Glomerular endothelial cell (primary cell): Measurements from ENCODE around the gene SRPX2. TPM values are rescaled to one million over a fixed set of nuclear protein-coding genes. Genes with fewer than 3 reads are reported as not detected.
A peak's percentile ranks its signal among the peaks of the same experiment; 100 is the strongest.

Experiments
- DNase-seq: peaks from one replicate; pipeline ENCODE4 v3.0.0-alpha.2; 2011; ENCODE audit warnings: low read depth, low spot score; ENCODE audit errors: extremely low read depth
- total RNA-seq: library from RNA; depleted of rRNA; stranded (reverse); fragments of >200 nt; gene quantifications from 2 replicates; pipeline ENCODE4 v1.2.3, GENCODE V29; 2015

SRPX2 gene
- total RNA-seq, 1 donor from 2014 or later, result 55.9 TPM

- peak; percentile 77 for DNase-seq
Measured at GRCh38 chrX:100649550-100650356, 5.8 kb downstream of the SRPX2 start.

- no peak for DNase-seq
Measured at GRCh38 chrX:100650841-100651240, 6.8 kb downstream of the SRPX2 start.

DNA sequence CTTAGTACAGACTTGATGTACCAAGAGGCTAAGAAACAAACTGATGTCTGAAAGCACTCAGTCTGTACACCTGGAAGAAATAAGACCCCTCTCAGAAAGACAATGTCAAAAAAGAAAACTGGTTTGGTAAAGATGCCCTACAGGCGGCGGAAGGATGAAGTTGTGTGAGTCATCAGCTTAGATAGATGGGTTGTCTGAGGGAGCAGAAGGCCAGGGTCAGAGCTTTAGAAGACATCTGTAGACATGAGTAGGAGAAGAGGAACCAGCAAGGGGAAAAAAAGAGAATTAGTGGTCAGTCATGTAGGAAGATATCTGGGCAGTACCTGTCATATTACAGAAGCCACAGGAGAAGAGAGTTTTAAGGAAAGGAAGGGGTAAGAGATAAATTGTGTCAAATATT lies 8.3 kb downstream of the SRPX2 start:
- no peak for DNase-seq

- no peak for DNase-seq
Measured at GRCh38 chrX:100654261-100654660, 10.3 kb downstream of the SRPX2 start.

DNA sequence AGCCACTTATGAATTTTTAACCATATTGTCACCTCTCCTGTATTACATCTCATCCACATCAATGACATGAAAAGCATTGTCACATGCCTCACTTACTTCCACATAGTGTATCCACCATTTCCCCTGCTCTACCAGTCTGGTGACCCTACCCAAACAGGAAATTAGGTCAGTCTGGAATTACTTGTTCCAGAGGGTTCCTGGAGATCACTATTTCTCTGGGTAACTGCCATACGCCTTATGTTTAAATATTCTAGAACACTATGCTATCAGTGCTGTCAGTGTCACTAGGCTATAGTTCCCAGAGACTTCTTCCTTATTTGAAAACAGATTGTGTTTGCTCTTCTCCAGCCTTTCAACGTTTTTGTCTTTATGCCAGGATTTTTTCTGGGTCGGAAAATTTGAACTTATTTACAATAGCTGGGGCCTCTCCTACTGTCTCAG lies 15.0 kb downstream of the SRPX2 start:
- DNase-seq, result no peak

DNA sequence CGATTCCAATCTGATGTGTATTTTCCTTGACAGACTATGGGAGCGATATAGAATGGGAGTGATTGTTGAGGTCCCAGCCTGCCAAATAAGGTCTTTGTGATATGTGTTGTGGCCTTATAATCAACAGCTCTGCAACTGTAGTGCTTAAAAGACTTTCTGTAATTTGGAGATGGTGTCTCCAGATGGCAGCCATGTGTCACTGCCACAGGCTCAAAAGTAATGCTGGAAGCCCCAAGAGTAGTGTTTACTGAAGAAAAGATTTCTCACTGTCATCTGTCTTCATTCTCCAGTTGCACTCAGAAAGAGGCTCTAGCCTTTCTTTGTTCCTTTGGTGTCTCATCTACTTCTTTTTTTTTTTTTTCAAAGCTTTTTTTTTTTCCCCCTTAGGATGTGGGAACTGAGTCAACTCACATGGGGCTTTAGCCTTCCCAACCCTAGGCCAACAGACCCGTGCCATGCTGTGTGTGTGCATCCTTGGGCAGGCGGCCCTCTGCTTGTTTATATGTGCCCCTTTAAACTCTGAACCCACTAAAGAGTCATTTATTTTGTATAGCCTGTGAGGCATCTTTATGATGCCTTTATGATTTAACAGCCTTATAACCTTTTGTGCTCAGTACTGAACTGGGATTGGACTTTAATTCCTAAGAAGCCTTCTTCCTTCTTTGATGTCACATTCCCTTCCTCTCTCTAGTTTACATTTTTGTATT lies 15.6 kb downstream of the SRPX2 start:
- no peak for DNase-seq

- DNase-seq, result no peak
Measured at GRCh38 chrX:100662170-100662569, 18.2 kb downstream of the SRPX2 start.

DNA sequence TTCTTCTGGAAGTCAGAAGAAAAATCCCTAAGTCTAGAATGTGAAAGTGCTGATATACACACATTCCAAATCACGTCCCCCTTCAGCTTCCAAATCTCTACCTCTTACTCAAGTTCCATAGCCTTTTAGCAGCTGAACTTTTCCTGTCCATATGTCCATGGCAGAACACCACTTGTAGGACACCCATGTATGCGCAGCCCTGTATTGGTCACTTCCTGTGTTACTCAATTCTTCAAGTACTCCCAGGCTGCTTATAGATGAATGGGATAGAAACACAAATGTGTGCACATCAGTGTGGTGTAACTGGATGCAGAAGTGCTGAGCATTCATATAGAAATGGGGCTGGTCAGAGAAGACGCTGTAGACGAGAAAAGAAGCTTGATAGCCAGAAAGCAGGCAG lies 18.8 kb downstream of the SRPX2 start:
- no peak for DNase-seq

- DNase-seq, result no peak
Measured at GRCh38 chrX:100663642-100664041, 19.6 kb downstream of the SRPX2 start.

DNA sequence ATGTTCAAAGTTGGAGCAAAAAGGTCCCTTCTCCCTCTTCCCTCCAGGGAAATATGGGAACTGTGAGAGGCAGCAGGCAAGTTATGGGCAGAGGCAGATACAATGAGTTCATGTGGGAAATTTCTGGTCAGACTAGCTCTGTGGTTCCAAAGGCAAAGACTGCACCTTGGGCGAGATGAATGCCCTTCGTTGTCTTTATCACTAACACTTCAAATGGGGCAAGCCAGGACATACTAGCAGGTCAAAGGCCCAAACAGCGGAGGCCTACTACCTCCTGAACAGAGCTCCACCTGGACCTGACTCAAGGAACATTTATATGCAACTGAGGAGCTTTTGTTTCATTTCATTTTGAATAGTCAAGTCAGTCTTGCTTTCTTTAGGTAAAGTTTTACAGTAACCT lies 29.0 kb downstream of the SRPX2 start:
- no peak for DNase-seq

GRCh38 chrX:100673397-100673953 lies 29.5 kb downstream of the SRPX2 start:
- no peak for DNase-seq

DNA sequence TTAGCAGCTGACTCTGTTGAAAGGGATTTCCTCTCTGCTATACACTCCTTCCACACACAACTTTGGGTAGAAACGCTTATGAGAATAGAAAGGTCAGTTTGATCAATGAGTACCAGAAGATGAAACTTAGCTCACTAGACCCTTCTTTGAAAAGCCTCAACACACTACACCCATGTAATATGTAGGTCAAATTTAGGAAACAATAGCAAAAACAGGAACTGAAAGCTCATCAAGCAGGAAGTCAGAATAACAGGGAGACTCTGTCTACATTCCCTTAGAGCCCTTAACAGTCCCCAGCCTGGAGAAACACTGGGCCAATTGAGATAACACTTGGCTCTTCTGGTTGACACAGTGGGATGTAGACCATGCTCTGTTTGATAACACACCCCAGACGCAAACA lies 30.7 kb downstream of the SRPX2 start:
- DNase-seq, result no peak

- no peak for DNase-seq
Measured at GRCh38 chrX:100677611-100678181, 33.7 kb downstream of the SRPX2 start.

DNA sequence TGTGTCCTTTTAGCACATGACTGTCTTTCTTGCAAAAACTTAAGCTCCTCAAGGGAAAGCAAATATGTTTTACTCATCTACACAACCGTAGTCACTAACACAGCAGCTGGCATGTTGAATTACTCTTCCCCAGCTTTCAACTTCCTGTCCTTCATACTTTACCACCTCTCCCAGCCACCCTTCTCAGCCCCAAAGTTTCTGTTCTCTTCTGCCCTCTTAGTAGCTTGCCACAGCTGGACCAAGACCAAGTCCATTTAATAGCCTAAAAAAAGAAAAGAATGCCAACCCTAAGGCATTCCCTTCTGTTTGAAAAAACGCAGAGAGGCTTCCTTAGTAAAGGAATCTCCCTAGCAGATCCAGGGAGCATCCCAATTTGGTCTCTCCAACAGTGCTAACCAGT lies 36.8 kb downstream of the SRPX2 start:
- no peak for DNase-seq

DNA sequence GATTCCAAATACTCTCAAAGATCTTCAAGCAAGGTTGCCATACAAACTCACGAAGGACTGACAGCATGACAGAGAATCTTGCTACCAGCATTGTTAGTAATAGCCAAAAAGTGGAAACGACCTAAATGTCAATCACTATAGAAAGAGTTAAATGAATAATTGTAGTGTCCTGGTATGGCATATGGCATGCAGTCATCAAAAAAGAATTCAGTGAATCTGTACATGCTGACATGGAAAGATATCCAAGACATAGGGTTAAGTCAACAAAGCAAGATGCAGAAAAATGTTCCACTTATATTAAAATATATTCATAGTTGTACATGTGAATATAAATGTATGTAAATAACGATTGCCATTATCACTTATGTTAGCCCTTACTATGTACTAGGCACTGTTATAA lies 37.6 kb downstream of the SRPX2 start:
- DNase-seq, result no peak

DNA sequence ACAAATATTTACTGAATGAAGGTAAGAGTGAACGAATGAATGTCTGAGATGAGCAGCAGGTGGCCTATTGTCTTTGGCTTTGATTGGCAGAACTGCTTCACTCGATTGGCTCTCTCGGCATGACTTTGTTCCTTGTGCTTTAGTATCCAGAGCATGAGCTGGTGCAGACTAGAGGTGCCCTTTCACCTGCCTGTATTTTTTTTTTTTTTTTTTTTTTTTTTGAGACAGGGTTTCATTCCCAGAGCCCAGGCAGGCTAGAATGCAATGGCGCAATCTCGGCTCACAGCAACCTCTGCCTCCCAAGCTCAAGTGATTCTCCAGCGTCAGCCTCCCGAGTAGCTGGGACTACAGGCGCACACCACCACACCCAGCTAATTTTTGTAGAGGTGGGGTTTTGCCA lies 38.9 kb downstream of the SRPX2 start:
- DNase-seq, result no peak

DNA sequence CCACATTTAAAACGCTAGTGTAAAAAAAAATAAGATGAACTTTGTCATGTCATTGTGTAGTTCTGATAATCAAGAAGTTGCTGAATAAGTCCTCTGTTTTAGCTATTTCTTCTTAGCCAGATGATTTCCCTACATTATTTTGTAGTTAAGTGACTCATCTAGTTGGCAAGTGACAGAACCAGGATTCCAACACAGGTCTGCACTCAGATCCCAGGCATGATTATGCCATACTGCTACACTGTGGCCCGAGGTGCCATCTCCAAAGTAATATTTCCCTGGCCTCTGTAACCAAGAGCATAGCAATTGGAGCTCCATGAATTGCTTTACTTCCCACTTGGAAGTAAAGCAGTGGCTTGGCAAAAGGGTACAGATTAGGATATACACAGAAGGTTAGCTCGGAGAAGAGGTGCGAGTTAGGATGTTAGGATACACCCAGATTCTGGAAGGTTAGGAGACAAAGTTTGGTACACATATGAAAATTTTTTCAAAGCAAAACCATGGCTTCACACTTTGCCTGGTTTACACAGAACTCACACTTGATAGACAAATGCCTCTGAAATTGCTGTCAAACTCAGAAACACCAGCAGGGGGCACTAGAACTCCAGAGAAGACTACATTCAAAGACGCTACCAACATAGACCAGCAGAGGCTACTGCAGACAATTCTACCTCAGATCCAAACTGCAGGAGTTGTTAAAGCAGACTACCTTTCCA lies 41.4 kb downstream of the SRPX2 start:
- DNase-seq, result peak; percentile 71

DNA sequence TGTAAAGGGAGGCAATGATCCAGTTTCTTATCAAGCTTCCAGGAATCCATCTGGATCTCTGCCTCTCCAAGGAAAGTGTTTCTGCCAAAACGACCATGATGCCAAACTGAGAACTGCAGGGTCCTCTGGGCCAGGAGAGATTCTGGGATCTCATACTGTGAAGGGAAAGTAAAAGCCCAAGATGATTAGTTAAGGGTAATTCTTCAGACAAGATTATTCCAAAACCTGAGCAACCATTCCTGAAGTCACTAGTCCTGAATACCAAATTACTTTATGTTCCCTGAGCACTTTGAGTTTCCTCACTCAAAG lies 42.0 kb downstream of the SRPX2 start:
- DNase-seq, result no peak

- no peak for DNase-seq
Measured at GRCh38 chrX:100687128-100687527, 43.1 kb downstream of the SRPX2 start.

DNA sequence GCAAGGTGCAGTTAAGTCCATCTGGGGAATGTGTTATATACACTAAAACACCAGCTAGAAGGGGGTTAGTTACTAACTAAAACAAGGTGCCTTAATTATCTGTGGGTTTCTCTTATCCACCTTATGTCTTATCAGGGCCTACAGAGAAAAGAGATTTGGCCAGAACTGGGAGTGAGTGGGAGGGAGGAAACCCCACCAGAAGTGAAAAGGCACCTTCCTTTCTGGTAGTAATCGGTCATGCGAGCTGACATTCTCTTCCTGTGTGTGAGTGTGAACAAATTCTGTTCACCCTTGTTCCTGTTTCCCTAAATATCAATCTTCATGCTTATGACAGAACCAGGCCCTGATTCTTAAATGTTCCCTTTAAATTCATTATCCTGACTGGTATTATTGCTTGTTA lies 43.5 kb downstream of the SRPX2 start:
- no peak for DNase-seq

DNA sequence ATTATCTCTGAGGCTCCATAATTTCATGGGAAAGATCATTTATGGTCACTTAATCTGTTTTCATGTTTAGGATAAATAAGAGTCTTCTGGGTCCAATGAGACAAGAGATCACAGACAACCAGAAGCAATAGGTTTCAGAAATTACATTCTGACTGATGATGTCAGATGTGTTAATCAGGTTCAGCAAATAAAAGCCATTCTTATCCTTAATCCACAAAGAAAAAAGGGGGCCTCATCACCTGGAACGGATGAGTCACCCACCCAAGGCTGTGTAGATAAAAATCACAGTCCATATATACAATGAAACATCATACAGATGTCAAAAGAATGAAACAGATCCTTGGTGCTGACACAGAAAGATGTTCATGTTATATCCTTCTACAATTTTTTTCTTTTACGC lies 51.3 kb downstream of the SRPX2 start:
- no peak for DNase-seq
